Fibroblast of lung (primary cell): ENCODE data around the gene ARHGEF18. TPM values are rescaled to one million over a fixed set of nuclear protein-coding genes. Genes with fewer than 3 reads are reported as not detected.

Source experiments
- DNase-seq, 2 donors: peaks; one replicate each; pipeline versions ENCODE4 v3.0.0 to v3.0.0-alpha.2; 2010; ENCODE audit warnings: low read depth in 2 of 2
- H2AFZ ChIP-seq: 2 replicates; pipeline ENCODE4 v1.5.1; 2012; ENCODE audit warnings: low read length, control low read depth, inconsistent platforms
- H3K27ac ChIP-seq: 2 replicates; pipeline ENCODE4 v1.5.1; 2011; ENCODE audit warnings: low read length, control low read depth; ENCODE audit not compliant: insufficient read depth
- H3K27me3 ChIP-seq: 2 replicates; pipeline ENCODE4 v1.5.1; 2011; ENCODE audit warnings: mild to moderate bottlenecking, low read length; ENCODE audit not compliant: control insufficient read depth, insufficient read depth
- H3K36me3 ChIP-seq: 2 replicates; pipeline ENCODE4 v1.5.1; 2011; ENCODE audit warnings: low read length; ENCODE audit not compliant: control insufficient read depth, insufficient read depth
- H3K4me1 ChIP-seq: 2 replicates; pipeline ENCODE4 v1.5.1; 2011; ENCODE audit warnings: low read length; ENCODE audit not compliant: control insufficient read depth, insufficient read depth; ENCODE audit errors: extremely low read depth
- H3K4me2 ChIP-seq: 2 replicates; pipeline ENCODE4 v1.5.1; 2011; ENCODE audit warnings: low read length, control low read depth; ENCODE audit not compliant: insufficient read depth; ENCODE audit errors: extremely low read depth
- H3K4me3 ChIP-seq, 4 experiments: fragments of 200-600 bp in 1 of 4; sonication (generic) in 1 of 4; replicated peaks in 1 of 4; 2 replicates each; pipeline ENCODE4 v1.5.1; 2011 to 2016; ENCODE audit warnings: low read length in 4 of 4, low read depth in 3 of 4, mild to moderate bottlenecking in 3 of 4, control low read depth in 2 of 4, inconsistent platforms in 1 of 4, mixed read lengths in 1 of 4; ENCODE audit not compliant: insufficient read depth in 1 of 4; ENCODE audit errors: control extremely low read depth in 1 of 4
- H3K79me2 ChIP-seq: 2 replicates; pipeline ENCODE4 v1.5.1; 2012; ENCODE audit warnings: mild to moderate bottlenecking, low read length, inconsistent platforms; ENCODE audit not compliant: control insufficient read depth, insufficient read depth
- H3K9ac ChIP-seq: 2 replicates; pipeline ENCODE4 v1.5.1; 2011; ENCODE audit warnings: mild to moderate bottlenecking, low read length, control low read depth; ENCODE audit not compliant: insufficient read depth
- H3K9me3 ChIP-seq: 2 replicates; pipeline ENCODE4 v1.5.1; 2012; ENCODE audit warnings: low read depth, low read length; ENCODE audit not compliant: control insufficient read depth, insufficient read depth
- H4K20me1 ChIP-seq: 2 replicates; pipeline ENCODE4 v1.5.1; 2011; ENCODE audit warnings: low read length; ENCODE audit not compliant: control insufficient read depth, insufficient read depth; ENCODE audit errors: extremely low read depth
- CTCF ChIP-seq, 2 donors: IDR thresholded peaks in 1 of 2; conservative IDR thresholded peaks in 1 of 2; 1 replicate in 1 of 2; 2 replicates in 1 of 2; pipeline ENCODE4 v1.5.1; 2011 to 2012; ENCODE audit warnings: low read length in 2 of 2, control low read depth in 1 of 2, inconsistent platforms in 1 of 2, low read depth in 1 of 2, mild to moderate bottlenecking in 1 of 2
- EZH2 ChIP-seq: IDR thresholded peaks from 2 replicates; pipeline ENCODE4 v1.5.1; 2012; ENCODE audit warnings: low read length, control low read depth, mild to moderate bottlenecking; ENCODE audit errors: missing control alignments
- polyA plus RNA-seq, 2 donors: library from polyadenylated mRNA; depleted of rRNA in 1 of 2; stranded (reverse) in 1 of 2; unstranded in 1 of 2; fragments of >200 nt; gene quantifications; 2 replicates each; pipeline ENCODE4 v1.2.1, GENCODE V29; 2011 to 2012; ENCODE audit warnings: missing spikeins in 1 of 2
- total RNA-seq: library from RNA; depleted of rRNA; stranded (reverse); fragments of >200 nt; gene quantifications from 2 replicates; pipeline ENCODE4 v1.2.1, GENCODE V29; 2014

The ARHGEF18 gene
- total and polyA plus RNA-seq, 2 donors (not counting 1 experiment from before 2014, with no cell fraction given): 6.1 to 45.1 TPM

- peak in 1 of 2 donors; percentile 56 for DNase-seq
- H3K9ac ChIP-seq: no peak overlapping the region
- no peak overlapping the region for H3K4me2 ChIP-seq
- TF ChIP-seq EZH2 (no peak), CTCF (conservative IDR thresholded peaks at IDR 0.05 in 1 of 2, IDR thresholded peaks at IDR 0.05 in 1 of 2; ENCODE audit: low read depth in 1 of 2, low read length in 2 of 2) (no peak)
- no peaks in the 10 kb centered on the region for H3K27me3 ChIP-seq
- H4K20me1 ChIP-seq: no peaks in the 10 kb centered on the region
- no peak overlapping the region for H3K4me3 ChIP-seq
- H3K36me3 ChIP-seq: no peaks in the 10 kb centered on the region
- no peaks in the 10 kb centered on the region for H3K9me3 ChIP-seq
- no peaks in the 10 kb centered on the region for H3K4me1 ChIP-seq
- H3K79me2 ChIP-seq: no peaks in the 10 kb centered on the region
- H3K27ac ChIP-seq: no peak overlapping the region
- H2AFZ ChIP-seq: no peak overlapping the region
Measured at GRCh38 chr19:7376151-7376852, 27.6 kb downstream of the ARHGEF18 start.

DNA sequence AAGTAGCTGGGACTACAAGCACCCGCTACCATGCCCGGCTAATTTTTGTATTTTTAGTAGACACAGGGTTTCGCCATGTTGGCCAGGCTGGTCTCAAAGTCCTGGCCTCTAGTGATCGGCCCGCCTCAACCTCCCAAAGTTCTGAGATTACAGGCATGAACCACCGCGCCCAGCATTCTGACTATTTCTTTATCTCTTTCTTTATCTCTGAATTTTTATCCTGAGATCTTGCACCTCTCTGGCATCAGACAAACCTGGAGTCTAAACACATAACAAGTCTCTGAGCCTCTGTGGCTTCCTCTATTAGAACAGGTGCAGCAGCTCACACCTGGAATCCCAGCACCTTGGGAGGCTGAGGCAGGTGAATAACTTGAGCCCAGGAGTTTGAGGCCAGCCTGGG, 28.5 kb downstream of the ARHGEF18 start:
- Histone ChIP-seq H3K4me2 (no peak overlapping the region), H3K4me1 (no peaks in the 10 kb centered on the region), H3K27me3 (no peaks in the 10 kb centered on the region), H2AFZ (no peak overlapping the region), H4K20me1 (no peaks in the 10 kb centered on the region), H3K27ac (no peak overlapping the region), H3K9ac (no peak overlapping the region), H3K36me3 (no peaks in the 10 kb centered on the region), H3K4me3 (no peak overlapping the region), H3K9me3 (no peaks in the 10 kb centered on the region), H3K79me2 (no peaks in the 10 kb centered on the region)
- TF ChIP-seq CTCF (conservative IDR thresholded peaks at IDR 0.05 in 1 of 2, IDR thresholded peaks at IDR 0.05 in 1 of 2; ENCODE audit: low read depth in 1 of 2, low read length in 2 of 2) (no peak), EZH2 (no peak)
- no peak for DNase-seq

- no peak overlapping the region for H3K9ac ChIP-seq
- H4K20me1 ChIP-seq: no peaks in the 10 kb centered on the region
- no peaks in the 10 kb centered on the region for H3K27me3 ChIP-seq
- no peak overlapping the region for H2AFZ ChIP-seq
- no peak overlapping the region for H3K27ac ChIP-seq
- H3K36me3 ChIP-seq: no peaks in the 10 kb centered on the region
- no peak overlapping the region for H3K4me3 ChIP-seq
- H3K79me2 ChIP-seq: no peaks in the 10 kb centered on the region
- DNase-seq: no peak
- TF ChIP-seq CTCF (conservative IDR thresholded peaks at IDR 0.05 in 1 of 2, IDR thresholded peaks at IDR 0.05 in 1 of 2; ENCODE audit: low read depth in 1 of 2, low read length in 2 of 2) (no peak), EZH2 (no peak)
- H3K4me2 ChIP-seq: no peak overlapping the region
- no peaks in the 10 kb centered on the region for H3K4me1 ChIP-seq
- no peaks in the 10 kb centered on the region for H3K9me3 ChIP-seq
Measured at GRCh38 chr19:7381073-7381390, 32.3 kb downstream of the ARHGEF18 start.
